Stimulated activated naive CD8-positive, alpha-beta T cell treated with anti-CD3 and anti-CD28 coated beads, Interleukin-15, Interleukin-2, amounts not matched to agents 100 ng/mL and 50 ng/mL, for 24 hours (primary cell): ENCODE results near the gene KRT6B.
"Not testable (repeated sequence)": the region's sequence is repeated elsewhere in the genome, so short reads cannot be mapped to it uniquely, and the experiment has no call there.

ENCODE experiments used
- H3K27ac Mint-ChIP-seq: one replicate; pipeline ENCODE4 v1.8.0; 2021; ENCODE audit warnings: mild to moderate bottlenecking, mixed read lengths
- H3K27me3 Mint-ChIP-seq: one replicate; pipeline ENCODE4 v1.8.0; 2021; ENCODE audit warnings: mixed read lengths
- H3K36me3 Mint-ChIP-seq: one replicate; pipeline ENCODE4 v1.8.0; 2021; ENCODE audit warnings: low read depth, mixed read lengths
- H3K4me1 Mint-ChIP-seq: one replicate; pipeline ENCODE4 v1.8.0; 2021; ENCODE audit warnings: low read depth, mixed read lengths
- H3K4me3 Mint-ChIP-seq: one replicate; pipeline ENCODE4 v1.8.0; 2021; ENCODE audit warnings: mild to moderate bottlenecking, mixed read lengths
- H3K9me3 Mint-ChIP-seq: one replicate; pipeline ENCODE4 v1.8.0; 2021; ENCODE audit warnings: mixed read lengths

Gene KRT6B

DNA sequence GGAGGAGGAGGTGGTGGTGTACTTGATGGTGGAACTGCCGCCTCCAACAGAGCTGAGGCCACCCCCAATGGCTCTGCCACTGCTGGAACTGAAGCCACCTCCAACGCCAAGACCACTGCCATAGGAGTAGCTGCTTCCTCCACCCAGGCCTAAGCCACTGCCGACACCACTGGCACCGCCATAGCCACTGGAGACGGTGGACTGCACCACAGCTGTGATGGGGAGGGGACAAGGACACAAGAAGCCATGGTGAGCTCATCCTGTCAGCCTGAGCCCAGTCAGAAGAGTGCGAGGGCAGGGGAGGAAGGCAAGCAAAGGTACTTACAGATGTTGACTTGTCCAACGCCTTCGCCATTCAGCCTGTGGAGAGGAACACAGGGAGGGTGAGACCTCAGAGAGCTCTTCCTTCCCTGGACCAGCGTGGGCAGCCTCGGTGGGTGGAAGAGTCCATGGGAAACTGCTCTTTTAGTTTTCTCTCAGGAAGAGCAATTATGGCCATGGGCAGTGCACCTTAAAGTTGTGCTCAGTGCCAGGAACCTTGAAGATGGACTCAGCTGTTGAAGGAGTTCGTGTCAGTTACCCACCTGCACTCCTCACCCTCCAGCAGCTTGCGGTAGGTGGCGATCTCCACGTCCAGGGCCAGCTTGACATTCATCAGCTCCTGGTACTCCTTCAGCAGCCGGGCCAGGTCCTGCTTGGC lies 35.9 kb upstream of the KRT6B start:
- peaks cover 52% of the 10 kb centered on the region for H3K27me3 Mint-ChIP-seq

DNA sequence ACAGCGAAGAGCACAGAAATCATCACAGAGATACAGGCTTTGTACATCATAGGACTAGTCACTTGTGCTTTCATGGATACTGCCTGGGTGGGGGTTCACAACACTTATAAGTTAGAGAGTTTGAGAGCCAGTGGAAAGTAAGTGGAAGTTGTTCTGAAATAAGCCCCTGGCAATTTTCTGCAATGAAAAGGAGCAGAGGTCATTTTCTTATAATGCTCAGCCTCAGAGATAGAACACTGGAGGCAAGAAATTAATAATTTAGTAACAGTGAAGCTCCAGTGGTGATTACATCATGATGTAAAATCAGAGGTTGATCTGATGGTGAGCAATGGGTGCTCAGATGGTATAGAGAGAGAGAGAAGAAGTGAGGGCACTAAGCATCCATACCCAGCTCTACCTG lies 35.3 kb upstream of the KRT6B start:
- Mint-ChIP-seq H3K36me3 (peaks cover 4% of the 10 kb centered on the region), H3K4me1 (no peaks in the 10 kb centered on the region), H3K27ac (no peak overlapping the region), H3K4me3 (no peak overlapping the region), H3K27me3 (peaks cover 57% of the 10 kb centered on the region), H3K9me3 (peaks cover 9% of the 10 kb centered on the region)

More for the DNA sequence above, 35.9 kb upstream of the KRT6B start:
- H3K9me3 Mint-ChIP-seq, H3K4me1 Mint-ChIP-seq, H3K4me3 Mint-ChIP-seq, H3K36me3 Mint-ChIP-seq, H3K27ac Mint-ChIP-seq: not testable (repeated sequence)

DNA sequence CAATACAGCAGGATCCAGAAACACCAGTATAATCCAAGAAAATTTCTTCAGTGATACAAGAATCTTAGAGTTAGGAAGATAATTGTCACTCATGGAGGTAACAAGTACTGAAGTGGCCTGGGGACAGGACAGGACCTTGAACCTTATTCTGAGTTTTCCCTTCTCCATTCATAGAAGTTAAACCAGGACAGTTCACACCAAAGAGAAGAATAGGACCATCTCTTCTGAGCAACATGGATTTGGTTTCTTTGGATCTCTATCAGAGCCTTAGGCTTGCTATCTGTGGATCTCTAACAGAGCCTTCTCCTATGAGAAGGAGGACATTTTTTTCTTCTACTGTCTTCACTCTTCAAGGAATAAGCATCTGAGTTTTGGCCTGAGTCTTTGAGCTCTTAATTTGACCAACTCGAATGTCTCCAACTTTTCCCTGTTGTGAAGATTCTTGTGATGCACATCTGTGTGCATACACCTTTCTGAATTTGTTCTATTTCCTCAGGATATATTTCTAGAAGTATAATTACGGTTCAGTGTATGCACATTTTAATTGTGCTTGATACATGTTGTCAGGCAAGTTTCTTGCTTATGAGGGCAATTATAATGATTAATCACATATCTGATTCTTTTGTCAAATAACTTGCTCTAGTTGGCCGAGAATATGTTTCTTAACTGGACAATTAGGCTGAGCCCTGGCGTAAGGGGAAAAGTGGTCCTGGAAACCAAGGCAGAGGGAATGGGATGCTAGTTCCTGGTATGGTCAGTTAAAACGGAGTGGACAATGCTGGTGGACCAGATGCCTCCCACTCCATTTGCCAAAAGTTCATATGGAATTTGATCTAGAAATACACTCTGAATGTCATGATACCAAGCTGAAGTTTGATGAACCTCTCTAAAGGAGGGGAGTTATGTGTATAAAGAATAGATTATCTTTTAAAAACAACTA lies 34.5 kb upstream of the KRT6B start:
- Mint-ChIP-seq H3K36me3 (peaks cover 4% of the 10 kb centered on the region), H3K9me3 (peaks cover 9% of the 10 kb centered on the region), H3K4me3 (no peak overlapping the region), H3K27ac (no peak overlapping the region), H3K4me1 (no peaks in the 10 kb centered on the region), H3K27me3 (peaks cover 52% of the 10 kb centered on the region)

DNA sequence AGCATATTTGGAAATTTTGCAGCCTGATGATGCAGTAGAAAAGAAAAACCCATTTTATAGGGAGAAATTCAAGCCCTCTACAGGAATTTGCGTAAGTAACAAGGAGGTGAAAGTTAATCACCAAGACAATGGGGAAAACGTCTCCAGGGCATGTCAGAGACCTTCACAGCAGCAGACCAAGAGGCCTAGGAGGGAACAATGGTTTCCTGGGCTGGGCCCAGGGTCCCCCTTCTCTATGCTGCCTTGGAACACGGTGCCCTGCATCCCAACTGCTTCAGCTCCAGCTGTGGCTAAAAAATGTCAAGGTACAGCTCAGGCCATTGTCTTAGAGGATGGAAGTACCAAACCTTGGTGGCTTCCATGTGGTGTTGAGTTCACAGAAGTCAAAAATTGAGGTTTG lies 28.1 kb upstream of the KRT6B start:
- H3K4me3 Mint-ChIP-seq, result no peak overlapping the region
- H3K27me3 Mint-ChIP-seq, result peaks cover 29% of the 10 kb centered on the region
- peaks cover 3% of the 10 kb centered on the region for H3K36me3 Mint-ChIP-seq
- H3K9me3 Mint-ChIP-seq, result peaks cover 4% of the 10 kb centered on the region
- no peaks in the 10 kb centered on the region for H3K4me1 Mint-ChIP-seq
- no peak overlapping the region for H3K27ac Mint-ChIP-seq

DNA sequence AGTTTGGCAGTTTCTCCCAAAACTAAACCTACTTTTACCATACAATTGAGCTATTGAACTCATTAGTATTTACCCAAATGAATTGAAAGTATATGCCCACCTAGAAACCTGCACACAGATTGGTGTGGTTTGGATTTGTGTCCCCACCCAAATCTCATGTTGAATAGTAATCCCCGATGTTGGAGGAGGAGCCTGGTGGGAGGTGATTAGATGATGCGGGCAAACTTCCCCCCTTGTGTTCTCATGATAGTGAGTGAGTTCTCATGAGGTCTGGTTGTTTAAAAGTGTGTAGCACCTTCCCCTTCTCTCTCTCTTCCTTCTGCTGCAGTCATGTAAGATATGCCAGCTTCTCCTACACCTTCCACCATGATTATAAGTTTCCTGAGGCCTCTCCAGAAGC lies 25.7 kb upstream of the KRT6B start:
- H3K36me3 Mint-ChIP-seq, result no peaks in the 10 kb centered on the region
- peaks cover 11% of the 10 kb centered on the region for H3K27me3 Mint-ChIP-seq
- no peaks in the 10 kb centered on the region for H3K4me1 Mint-ChIP-seq
- no peaks in the 10 kb centered on the region for H3K9me3 Mint-ChIP-seq
- no peak overlapping the region for H3K27ac Mint-ChIP-seq
- H3K4me3 Mint-ChIP-seq, result no peak overlapping the region

DNA sequence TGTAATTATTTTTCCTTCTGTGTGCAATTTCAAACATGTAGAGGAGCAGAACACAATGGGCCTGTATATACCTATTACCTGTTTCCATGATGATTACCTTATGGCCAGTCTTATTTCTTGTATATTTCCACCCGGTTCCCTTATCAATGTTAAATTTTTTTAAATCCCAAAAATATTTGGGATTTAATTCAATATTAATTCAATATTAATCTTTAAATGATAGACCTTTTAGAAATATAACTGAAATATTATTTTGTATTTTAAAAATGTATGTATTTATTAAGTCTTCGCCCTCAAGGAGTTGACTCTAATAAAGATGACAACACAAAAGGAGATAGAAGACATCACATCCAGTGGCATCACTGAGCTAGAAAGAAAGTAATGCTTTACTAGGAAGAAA lies 22.3 kb upstream of the KRT6B start:
- H3K4me3 Mint-ChIP-seq, result no peak overlapping the region
- no peak overlapping the region for H3K27ac Mint-ChIP-seq
- H3K9me3 Mint-ChIP-seq, result no peaks in the 10 kb centered on the region
- no peaks in the 10 kb centered on the region for H3K36me3 Mint-ChIP-seq
- no peaks in the 10 kb centered on the region for H3K4me1 Mint-ChIP-seq
- H3K27me3 Mint-ChIP-seq, result peaks cover 9% of the 10 kb centered on the region

DNA sequence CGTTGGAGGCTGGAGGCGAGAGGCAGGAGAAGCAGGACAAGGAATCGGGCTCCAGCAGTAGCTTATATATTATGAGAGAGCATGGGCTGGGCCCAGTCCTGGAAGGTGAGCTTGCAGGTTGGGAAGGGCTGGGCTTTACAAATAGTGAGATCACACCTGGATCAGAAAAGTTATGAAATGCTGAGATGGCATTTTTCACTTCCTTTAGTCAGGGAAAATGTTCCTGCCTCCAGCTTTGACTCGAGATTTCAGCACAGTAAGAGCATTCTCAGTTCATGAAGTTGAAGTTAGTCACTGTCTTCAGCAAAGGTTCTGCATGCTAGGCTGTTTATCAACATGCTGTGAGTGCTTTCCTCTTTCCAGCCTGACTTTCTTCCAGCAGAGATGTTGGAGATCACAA lies 21.8 kb upstream of the KRT6B start, which contains the start of gene KRT6C:
Gene KRT6C, minus strand, starts transcription at position 38 of the 400 bp plus-strand sequence. CDS start 68 bp downstream, outside the sequence.
- no peak within 1 kb of the TSS for H3K4me3 Mint-ChIP-seq
- H3K4me1 Mint-ChIP-seq, result no peaks in the 10 kb centered on the region
- peaks cover 9% of the 10 kb centered on the region for H3K27me3 Mint-ChIP-seq
- no peaks in the 10 kb centered on the region for H3K9me3 Mint-ChIP-seq
- H3K27ac Mint-ChIP-seq, result no peak within 1 kb of the TSS
- no peaks in the 10 kb centered on the region for H3K36me3 Mint-ChIP-seq

DNA sequence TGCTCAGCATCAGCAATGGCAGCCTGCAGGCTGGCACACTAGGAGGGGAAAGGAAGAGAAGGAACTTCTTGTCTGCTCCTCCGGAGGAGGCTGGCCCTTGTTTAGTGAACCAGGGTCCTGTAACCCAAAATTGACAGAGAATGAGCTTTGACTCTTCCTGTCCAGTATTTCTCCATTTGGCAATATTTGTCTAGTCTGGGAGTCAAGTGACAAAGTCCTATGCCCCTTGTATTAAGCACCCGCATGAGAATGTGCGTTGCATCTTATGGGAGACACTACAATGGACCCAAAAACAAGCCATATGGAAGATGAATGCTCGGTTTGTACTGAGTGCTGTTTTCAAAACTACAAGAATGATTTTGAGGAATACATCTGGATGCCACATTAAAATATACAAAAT lies 17.9 kb upstream of the KRT6B start:
- Mint-ChIP-seq H3K9me3 (no peaks in the 10 kb centered on the region), H3K36me3 (no peaks in the 10 kb centered on the region)

DNA sequence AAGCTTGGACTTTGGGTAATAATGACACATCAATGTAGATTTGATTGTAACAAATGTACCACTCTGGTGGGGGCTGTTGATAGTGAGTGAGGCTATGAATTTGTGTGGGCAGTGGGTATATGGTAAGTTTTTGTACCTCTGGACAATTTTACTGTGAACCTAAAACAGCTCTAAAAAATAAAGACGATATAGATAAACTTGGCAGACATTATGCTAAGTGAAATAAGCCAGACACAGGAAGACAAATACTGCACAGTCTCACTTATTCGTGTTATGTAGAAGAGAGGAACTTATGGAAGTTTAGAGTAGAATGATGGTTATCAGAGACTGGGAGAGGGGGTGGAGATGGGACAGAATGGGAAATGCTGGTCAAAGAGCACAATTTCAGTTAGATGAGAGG lies 13.0 kb upstream of the KRT6B start:
- Mint-ChIP-seq H3K4me1 (no peaks in the 10 kb centered on the region), H3K36me3 (no peaks in the 10 kb centered on the region), H3K9me3 (no peaks in the 10 kb centered on the region), H3K27me3 (peaks cover 17% of the 10 kb centered on the region), H3K4me3 (no peak overlapping the region), H3K27ac (no peak overlapping the region)

More for the DNA sequence above, 17.9 kb upstream of the KRT6B start:
- Mint-ChIP-seq H3K4me1 (no peaks in the 10 kb centered on the region), H3K27me3 (peaks cover 12% of the 10 kb centered on the region), H3K27ac (no peak overlapping the region), H3K4me3 (no peak overlapping the region)

DNA sequence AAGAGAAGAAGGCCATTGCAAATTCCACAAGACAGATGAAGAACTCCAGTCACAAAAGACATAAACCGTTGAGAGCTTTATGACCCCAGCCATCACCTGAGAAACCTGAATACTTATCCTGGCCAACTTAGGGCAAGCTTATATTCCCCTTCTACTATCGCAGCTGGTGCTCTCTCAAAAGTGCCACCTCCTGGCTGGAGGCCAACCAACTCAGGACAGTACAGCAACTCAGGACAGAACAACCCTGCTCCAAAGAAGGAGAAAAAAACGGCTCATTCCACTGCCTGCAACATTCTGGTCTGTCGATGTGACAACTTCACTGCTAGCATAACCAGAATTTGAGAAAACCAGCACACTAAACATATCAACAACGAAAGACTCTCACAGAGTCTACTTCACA lies 9.7 kb upstream of the KRT6B start:
- Mint-ChIP-seq H3K27me3 (peaks cover 23% of the 10 kb centered on the region), H3K9me3 (no peaks in the 10 kb centered on the region), H3K27ac (no peak overlapping the region), H3K4me3 (no peak overlapping the region), H3K36me3 (no peaks in the 10 kb centered on the region), H3K4me1 (no peaks in the 10 kb centered on the region)

DNA sequence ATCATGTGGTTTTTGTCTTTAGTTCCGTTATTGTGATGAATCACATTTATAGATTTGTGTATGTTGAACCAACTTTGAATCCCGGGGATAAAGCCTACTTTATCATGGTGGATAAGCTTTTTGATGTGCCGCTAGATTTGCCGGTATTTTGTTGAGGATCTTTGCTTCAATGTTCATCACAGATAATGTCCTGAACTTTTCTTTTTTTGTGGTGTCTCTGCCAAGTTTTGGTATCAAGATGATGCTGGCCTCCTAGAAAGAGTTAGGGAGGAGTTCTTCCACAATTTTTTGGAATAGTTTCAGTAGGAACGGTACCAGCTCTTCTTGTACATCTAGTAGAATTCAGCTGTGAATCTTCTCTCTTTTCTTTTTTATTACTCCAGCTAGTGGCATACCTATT lies 6.9 kb upstream of the KRT6B start:
- no peaks in the 10 kb centered on the region for H3K36me3 Mint-ChIP-seq

DNA sequence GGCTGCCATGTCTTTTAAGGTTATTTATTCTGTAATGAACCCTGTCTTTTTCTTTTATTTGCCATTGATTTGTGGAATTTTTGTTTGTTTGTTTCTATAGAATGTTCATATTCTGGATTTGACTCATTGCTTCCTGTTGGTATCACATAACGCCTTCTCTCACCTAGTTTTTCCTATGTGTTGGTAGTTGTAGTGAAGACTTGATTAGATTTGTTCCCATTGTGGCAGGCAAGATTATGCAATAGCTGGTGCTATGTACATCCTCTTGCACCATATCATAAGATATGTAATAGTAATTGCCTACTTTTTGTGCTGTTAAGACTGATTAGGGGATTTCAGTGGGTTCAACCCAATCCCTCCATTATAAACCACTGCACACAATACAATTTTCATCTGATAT lies 3.9 kb upstream of the KRT6B start:
- H3K27ac Mint-ChIP-seq, result no peak overlapping the region
- H3K9me3 Mint-ChIP-seq, result no peaks in the 10 kb centered on the region
- peaks cover 5% of the 10 kb centered on the region for H3K4me1 Mint-ChIP-seq
- no peak overlapping the region for H3K4me3 Mint-ChIP-seq
- H3K36me3 Mint-ChIP-seq, result no peaks in the 10 kb centered on the region
- peaks cover 14% of the 10 kb centered on the region for H3K27me3 Mint-ChIP-seq

More for the DNA sequence above, 6.9 kb upstream of the KRT6B start:
- Mint-ChIP-seq H3K4me3 (no peak overlapping the region), H3K4me1 (peaks cover 5% of the 10 kb centered on the region), H3K9me3 (no peaks in the 10 kb centered on the region), H3K27ac (no peak overlapping the region), H3K27me3 (peaks cover 19% of the 10 kb centered on the region)

DNA sequence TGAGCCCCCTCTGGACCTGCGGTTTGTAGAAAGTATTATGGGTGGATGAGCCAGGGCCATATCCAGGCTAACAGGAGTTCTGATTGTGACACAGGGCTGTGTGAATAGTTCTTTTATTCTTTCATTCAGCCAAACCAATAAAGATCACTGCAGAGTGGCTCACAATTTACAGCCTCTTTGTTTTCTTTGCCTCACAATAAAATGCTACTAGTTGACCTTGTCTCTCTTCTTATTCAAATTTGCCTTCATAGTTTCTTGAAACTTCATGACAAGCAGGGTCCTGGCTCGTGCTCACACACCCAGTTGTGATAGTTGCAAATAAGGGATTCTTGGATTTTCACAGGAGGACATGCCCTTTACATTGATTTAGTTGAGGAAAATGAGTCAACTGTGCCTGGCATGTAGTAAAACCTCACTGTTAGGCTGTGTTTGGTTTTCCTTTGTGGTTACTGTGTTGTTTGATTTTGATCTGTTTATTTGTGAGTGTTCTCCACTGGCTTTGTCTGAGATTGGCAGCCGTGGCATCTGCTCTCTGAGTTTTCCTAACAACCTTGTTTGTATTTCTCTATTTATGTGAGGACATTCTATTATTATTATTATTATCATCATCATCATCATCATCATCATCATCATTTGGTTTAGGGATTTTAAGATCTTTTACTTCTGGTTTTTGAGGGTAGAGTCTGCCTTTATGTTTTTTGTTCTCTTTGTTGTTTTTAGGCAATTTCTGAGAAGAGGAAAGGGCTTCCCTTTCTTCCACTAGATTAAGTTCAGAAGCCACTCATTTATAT lies 2.7 kb upstream of the KRT6B start:
- Mint-ChIP-seq H3K4me1 (peaks cover 5% of the 10 kb centered on the region), H3K36me3 (no peaks in the 10 kb centered on the region), H3K27me3 (peaks cover 9% of the 10 kb centered on the region), H3K4me3 (no peak overlapping the region), H3K27ac (no peak overlapping the region), H3K9me3 (no peaks in the 10 kb centered on the region)

DNA sequence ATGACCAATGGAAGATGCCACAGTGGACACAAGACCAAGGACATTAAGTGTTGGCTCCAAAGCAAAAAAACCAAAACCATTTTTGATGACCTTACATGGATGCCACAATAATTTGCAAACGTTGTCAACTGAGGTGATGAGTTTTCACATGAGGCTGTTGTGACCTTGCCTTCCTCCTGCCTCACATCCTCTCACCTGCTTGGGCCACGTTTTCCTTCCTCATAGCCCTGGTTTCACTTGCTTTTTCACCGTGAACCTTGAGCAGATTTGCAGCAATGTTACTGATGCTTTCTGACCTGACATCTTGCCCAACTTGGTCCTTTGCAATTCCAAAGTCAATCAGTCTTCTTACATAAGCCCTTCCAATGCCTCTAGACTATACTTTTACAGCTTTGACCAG lies 3.7 kb downstream of the KRT6B start:
- Mint-ChIP-seq H3K4me3 (no peak overlapping the region), H3K9me3 (no peaks in the 10 kb centered on the region), H3K27me3 (peaks cover 15% of the 10 kb centered on the region), H3K27ac (no peak overlapping the region), H3K36me3 (no peaks in the 10 kb centered on the region), H3K4me1 (no peaks in the 10 kb centered on the region)

DNA sequence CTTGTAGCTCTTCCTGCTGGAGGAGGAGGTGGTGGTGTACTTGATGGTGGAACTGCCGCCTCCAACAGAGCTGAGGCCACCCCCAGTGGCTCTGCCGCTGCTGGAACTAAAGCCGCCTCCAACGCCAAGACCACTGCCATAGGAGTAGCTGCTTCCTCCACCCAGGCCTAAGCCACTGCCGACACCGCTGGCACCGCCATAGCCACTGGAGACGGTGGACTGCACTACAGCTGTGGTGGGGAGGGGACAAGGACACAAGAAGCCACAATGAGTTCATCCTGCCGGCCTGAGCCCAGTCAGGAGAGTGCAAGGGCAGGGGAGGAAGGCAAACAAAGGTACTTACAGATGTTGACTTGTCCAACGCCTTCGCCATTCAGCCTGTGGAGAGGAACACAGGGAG lies 4.8 kb downstream of the KRT6B start:
- peaks cover 22% of the 10 kb centered on the region for H3K27me3 Mint-ChIP-seq
- not testable (repeated sequence) for H3K4me3 Mint-ChIP-seq, H3K9me3 Mint-ChIP-seq, H3K4me1 Mint-ChIP-seq, H3K27ac Mint-ChIP-seq, H3K36me3 Mint-ChIP-seq
